HEK293 (cell line): Measurements from ENCODE around the gene BTBD9.
A peak's percentile ranks its signal among the peaks of the same experiment; 100 is the strongest.

Experiments used
- CTCF ChIA-PET: fragments of 350-600 bp; formaldehyde crosslinking; extraction: SDS; loops from one replicate; lab custom pipeline; 2021; ENCODE audit warnings: antibody characterized with exemption; lab: Yijun Ruan, JAX
- POLR2A ChIA-PET: fragments of 300-600 bp; formaldehyde crosslinking; extraction: SDS; loops from one replicate; lab custom pipeline; 2020; ENCODE audit warnings: antibody characterized with exemption, inconsistent platforms; lab: Yijun Ruan, JAX
- H3K27ac ChIP-seq: fragments of 200-500 bp; sonication (Bioruptor generic); 2 replicates; pipeline ENCODE4 v1.5.1; 2014; ENCODE audit warnings: low read depth, low read length, control low read depth, inconsistent platforms; ENCODE audit errors: extremely low read depth
- H3K36me3 ChIP-seq, 2 experiments: fragments of 200-500 bp in 1 of 2; sonication (Bioruptor generic) in 1 of 2; 1 replicate in 1 of 2; 2 replicates in 1 of 2; pipeline ENCODE4 v1.5.1; 2014 to 2017; ENCODE audit warnings: inconsistent platforms in 2 of 2, low read length in 2 of 2; ENCODE audit not compliant: control insufficient read depth in 2 of 2, insufficient read depth in 1 of 2
- H3K4me1 ChIP-seq: fragments of 200-500 bp; sonication (Bioruptor generic); 2 replicates; pipeline ENCODE4 v1.5.1; 2014; ENCODE audit warnings: mild to moderate bottlenecking, low read length, inconsistent platforms; ENCODE audit not compliant: control insufficient read depth, insufficient read depth
- H3K4me3 ChIP-seq: 2 replicates; pipeline ENCODE4 v1.5.1; 2011; ENCODE audit warnings: low read depth, mild to moderate bottlenecking, control low read depth, low read length, moderate library complexity
- H3K9me3 ChIP-seq: fragments of 200-500 bp; sonication (Bioruptor generic); 2 replicates; pipeline ENCODE4 v1.5.1; 2014; ENCODE audit warnings: low read depth, low read length, inconsistent platforms; ENCODE audit not compliant: control insufficient read depth, insufficient read depth
- HOXC10 ChIP-seq: sonication (generic); formaldehyde crosslinking; IDR thresholded peaks from 2 replicates; pipeline ENCODE4 v1.8.1; 2023; ENCODE audit warnings: mild to moderate bottlenecking, missing genetic modification reagents
- KLF7 ChIP-seq: fragments of 450-650 bp; formaldehyde crosslinking; IDR thresholded peaks from 2 replicates; pipeline ENCODE4 v1.5.1; 2016; ENCODE audit warnings: missing biosample characterization, missing genetic modification characterization, borderline replicate concordance
- SCRT2 ChIP-seq: fragments of 450-650 bp; formaldehyde crosslinking; IDR thresholded peaks from 2 replicates; pipeline ENCODE4 v1.5.1; 2016; ENCODE audit warnings: missing biosample characterization, missing genetic modification characterization
- ZBTB10 ChIP-seq: fragments of 450-650 bp; formaldehyde crosslinking; IDR thresholded peaks from 2 replicates; pipeline ENCODE4 v1.5.1; 2016; ENCODE audit warnings: missing biosample characterization, missing genetic modification characterization
- ZBTB17 ChIP-seq: fragments of 450-650 bp; formaldehyde crosslinking; IDR thresholded peaks from 2 replicates; pipeline ENCODE4 v1.5.1; 2016; ENCODE audit warnings: missing biosample characterization, missing genetic modification characterization
- ZBTB7A ChIP-seq: fragments of 450-650 bp; formaldehyde crosslinking; IDR thresholded peaks from 2 replicates; pipeline ENCODE4 v1.5.1; 2016; ENCODE audit warnings: low read depth, missing biosample characterization, missing genetic modification characterization
- ZNF169 ChIP-seq: fragments of 450-650 bp; formaldehyde crosslinking; IDR thresholded peaks from 2 replicates; pipeline ENCODE4 v1.5.1; 2016; ENCODE audit warnings: missing biosample characterization, missing genetic modification characterization
- ZNF335 ChIP-seq: fragments of 450-650 bp; formaldehyde crosslinking; conservative IDR thresholded peaks from 2 replicates; pipeline ENCODE4 v1.5.1; 2016; ENCODE audit warnings: missing biosample characterization, missing genetic modification characterization
- ZNF549 ChIP-seq: fragments of 450-650 bp; IDR thresholded peaks from 2 replicates; pipeline ENCODE4 v1.5.1; 2018; ENCODE audit warnings: missing biosample characterization, missing genetic modification characterization, mild to moderate bottlenecking, inconsistent platforms, moderate library complexity
- ZNF654 ChIP-seq: fragments of 450-650 bp; formaldehyde crosslinking; IDR thresholded peaks from 2 replicates; pipeline ENCODE4 v1.5.1; 2016; ENCODE audit warnings: low read depth, missing biosample characterization, missing genetic modification characterization
- ZNF660 ChIP-seq: fragments of 450-650 bp; IDR thresholded peaks from 2 replicates; pipeline ENCODE4 v1.5.1; 2018; ENCODE audit warnings: missing biosample characterization, mild to moderate bottlenecking, missing genetic modification characterization
- ZNF701 ChIP-seq: fragments of 450-650 bp; formaldehyde crosslinking; IDR thresholded peaks from 2 replicates; pipeline ENCODE4 v1.5.1; 2016; ENCODE audit warnings: missing biosample characterization, missing genetic modification characterization
- ZSCAN5A ChIP-seq: fragments of 450-650 bp; formaldehyde crosslinking; IDR thresholded peaks from 2 replicates; pipeline ENCODE4 v1.5.1; 2016; ENCODE audit warnings: missing biosample characterization, missing genetic modification characterization
- TF ChIP-seq, protein P1 (sequence below): fragments of 450-650 bp; formaldehyde crosslinking; IDR thresholded peaks from 2 replicates; pipeline ENCODE4 v1.5.1; 2016; ENCODE audit warnings: missing biosample characterization, missing genetic modification characterization
- TF ChIP-seq, protein P2 (sequence below): fragments of 450-650 bp; formaldehyde crosslinking; IDR thresholded peaks from 2 replicates; pipeline ENCODE4 v1.5.1; 2016; ENCODE audit warnings: missing biosample characterization, missing genetic modification characterization

BTBD9 gene

GRCh38 chr6:38673397-38674165, 33.9 kb upstream of the BTBD9 start (continued):
- TF ChIP-seq SCRT2 (tag by site-specific recombination) (no peak), ZBTB7A (tag by site-specific recombination) (no peak), HOXC10 (CRISPR knock-in tag) (no peak), KLF7 (tag by site-specific recombination) (no peak), ZNF335 (tag by site-specific recombination) (no peak), ZSCAN5A (tag by site-specific recombination) (no peak), ZBTB10 (tag by site-specific recombination) (no peak)

- POLR2A ChIA-PET, result no interaction called here
- Histone ChIP-seq H3K27ac (no peak overlapping the region), H3K9me3 (no peaks in the 10 kb centered on the region), H3K4me3 (no peak overlapping the region), H3K36me3 (peaks cover 9 to 25% of the 10 kb centered on the region in 2 experiments), H3K4me1 (no peaks in the 10 kb centered on the region; the same call in 1 of the 2 replicates)
- CTCF ChIA-PET, result interaction anchor here (0.6 to 1.4 kb wide), 8 partner anchors 11 to 180 kb away, joined by 3 to 6 read pairs (median 4); no protein-coding TSS in a partner anchor
- peak; percentile 16; the same call in 1 of the 2 replicates for TF ChIP-seq ZNF660
- TF ChIP-seq, protein P1, sequence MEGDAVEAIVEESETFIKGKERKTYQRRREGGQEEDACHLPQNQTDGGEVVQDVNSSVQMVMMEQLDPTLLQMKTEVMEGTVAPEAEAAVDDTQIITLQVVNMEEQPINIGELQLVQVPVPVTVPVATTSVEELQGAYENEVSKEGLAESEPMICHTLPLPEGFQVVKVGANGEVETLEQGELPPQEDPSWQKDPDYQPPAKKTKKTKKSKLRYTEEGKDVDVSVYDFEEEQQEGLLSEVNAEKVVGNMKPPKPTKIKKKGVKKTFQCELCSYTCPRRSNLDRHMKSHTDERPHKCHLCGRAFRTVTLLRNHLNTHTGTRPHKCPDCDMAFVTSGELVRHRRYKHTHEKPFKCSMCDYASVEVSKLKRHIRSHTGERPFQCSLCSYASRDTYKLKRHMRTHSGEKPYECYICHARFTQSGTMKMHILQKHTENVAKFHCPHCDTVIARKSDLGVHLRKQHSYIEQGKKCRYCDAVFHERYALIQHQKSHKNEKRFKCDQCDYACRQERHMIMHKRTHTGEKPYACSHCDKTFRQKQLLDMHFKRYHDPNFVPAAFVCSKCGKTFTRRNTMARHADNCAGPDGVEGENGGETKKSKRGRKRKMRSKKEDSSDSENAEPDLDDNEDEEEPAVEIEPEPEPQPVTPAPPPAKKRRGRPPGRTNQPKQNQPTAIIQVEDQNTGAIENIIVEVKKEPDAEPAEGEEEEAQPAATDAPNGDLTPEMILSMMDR (tag by site-specific recombination), result peak; percentile 17; the same call in 1 of the 2 replicates
- peak; percentile 78 for TF ChIP-seq ZNF654 (tag by site-specific recombination)
- TF ChIP-seq, protein P2, sequence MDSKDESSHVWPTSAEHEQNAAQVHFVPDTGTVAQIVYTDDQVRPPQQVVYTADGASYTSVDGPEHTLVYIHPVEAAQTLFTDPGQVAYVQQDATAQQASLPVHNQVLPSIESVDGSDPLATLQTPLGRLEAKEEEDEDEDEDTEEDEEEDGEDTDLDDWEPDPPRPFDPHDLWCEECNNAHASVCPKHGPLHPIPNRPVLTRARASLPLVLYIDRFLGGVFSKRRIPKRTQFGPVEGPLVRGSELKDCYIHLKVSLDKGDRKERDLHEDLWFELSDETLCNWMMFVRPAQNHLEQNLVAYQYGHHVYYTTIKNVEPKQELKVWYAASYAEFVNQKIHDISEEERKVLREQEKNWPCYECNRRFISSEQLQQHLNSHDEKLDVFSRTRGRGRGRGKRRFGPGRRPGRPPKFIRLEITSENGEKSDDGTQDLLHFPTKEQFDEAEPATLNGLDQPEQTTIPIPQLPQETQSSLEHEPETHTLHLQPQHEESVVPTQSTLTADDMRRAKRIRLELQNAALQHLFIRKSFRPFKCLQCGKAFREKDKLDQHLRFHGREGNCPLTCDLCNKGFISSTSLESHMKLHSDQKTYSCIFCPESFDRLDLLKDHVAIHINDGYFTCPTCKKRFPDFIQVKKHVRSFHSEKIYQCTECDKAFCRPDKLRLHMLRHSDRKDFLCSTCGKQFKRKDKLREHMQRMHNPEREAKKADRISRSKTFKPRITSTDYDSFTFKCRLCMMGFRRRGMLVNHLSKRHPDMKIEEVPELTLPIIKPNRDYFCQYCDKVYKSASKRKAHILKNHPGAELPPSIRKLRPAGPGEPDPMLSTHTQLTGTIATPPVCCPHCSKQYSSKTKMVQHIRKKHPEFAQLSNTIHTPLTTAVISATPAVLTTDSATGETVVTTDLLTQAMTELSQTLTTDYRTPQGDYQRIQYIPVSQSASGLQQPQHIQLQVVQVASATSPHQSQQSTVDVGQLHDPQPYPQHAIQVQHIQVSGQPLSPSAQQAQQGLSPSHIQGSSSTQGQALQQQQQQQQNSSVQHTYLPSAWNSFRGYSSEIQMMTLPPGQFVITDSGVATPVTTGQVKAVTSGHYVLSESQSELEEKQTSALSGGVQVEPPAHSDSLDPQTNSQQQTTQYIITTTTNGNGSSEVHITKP (tag by site-specific recombination), result peak; percentile 33; the same call in 1 of the 2 replicates
- TF ChIP-seq ZNF169 (tag by site-specific recombination), result no peak
- TF ChIP-seq ZNF549, result no peak
- no peak for TF ChIP-seq ZBTB17 (tag by site-specific recombination)
- TF ChIP-seq ZNF701, result no peak
Observed at GRCh38 chr6:38671885-38672467, 32.2 kb upstream of the BTBD9 start.
